GM18868 (cell line): ENCODE data around the gene HLA-DRB5.
"Not testable (repeated sequence)": the region's sequence is repeated elsewhere in the genome, so short reads cannot be mapped to it uniquely, and the experiment has no call there.

ENCODE experiments used
- ATAC-seq: cut with Tn5 transposase; IDR thresholded peaks from one replicate; pipeline ENCODE4 v1.9.1; 2021; ENCODE audit warnings: mild to moderate bottlenecking, moderate library complexity; ENCODE audit not compliant: unreplicated experiment

The HLA-DRB5 gene

GRCh38 chr6:32517654-32518445, 12.2 kb downstream of the HLA-DRB5 start:
- ATAC-seq: no peak

GRCh38 chr6:32501016-32501415, 29.1 kb downstream of the HLA-DRB5 start:
- no peak for ATAC-seq

- ATAC-seq: no peak
Observed at GRCh38 chr6:32492351-32492750, 37.7 kb downstream of the HLA-DRB5 start.

DNA sequence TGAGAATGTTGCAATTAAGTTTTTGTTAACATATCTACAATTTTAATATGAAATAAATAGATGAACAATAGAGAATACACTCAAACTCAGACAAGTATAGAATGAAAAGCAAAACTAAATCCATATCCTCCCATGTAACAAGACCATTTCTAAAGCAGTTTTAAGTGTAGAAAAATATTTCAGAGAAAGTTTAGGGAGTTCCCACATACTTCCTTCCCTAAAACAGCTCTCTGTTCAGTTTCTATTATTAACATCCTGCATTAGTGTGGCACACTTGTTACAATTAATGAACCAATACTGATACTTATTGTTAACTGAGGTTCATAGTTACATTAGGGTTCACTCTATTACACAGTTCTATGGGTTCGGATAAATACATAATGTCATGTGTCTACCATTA, 38.4 kb downstream of the HLA-DRB5 start:
- ATAC-seq: no peak

DNA sequence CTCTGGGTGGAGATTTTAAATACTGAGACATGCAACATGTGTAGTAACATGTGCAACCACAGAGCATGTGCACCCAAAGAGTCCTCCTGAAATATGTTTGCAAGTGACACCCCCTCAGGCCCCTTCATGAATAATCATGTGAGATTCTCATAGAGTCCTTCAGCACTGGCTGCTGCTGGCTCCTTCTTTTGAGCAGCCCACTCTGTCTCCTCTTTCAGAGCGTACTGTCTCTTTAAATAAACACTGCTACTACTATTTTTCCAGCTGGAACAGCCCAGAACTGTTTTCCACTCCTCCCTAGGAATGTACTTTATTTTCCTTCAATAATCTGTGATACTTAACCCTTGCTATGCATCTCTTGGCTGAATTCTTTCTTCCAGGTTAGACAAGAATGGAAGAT, 42.0 kb downstream of the HLA-DRB5 start:
- no peak for ATAC-seq

DNA sequence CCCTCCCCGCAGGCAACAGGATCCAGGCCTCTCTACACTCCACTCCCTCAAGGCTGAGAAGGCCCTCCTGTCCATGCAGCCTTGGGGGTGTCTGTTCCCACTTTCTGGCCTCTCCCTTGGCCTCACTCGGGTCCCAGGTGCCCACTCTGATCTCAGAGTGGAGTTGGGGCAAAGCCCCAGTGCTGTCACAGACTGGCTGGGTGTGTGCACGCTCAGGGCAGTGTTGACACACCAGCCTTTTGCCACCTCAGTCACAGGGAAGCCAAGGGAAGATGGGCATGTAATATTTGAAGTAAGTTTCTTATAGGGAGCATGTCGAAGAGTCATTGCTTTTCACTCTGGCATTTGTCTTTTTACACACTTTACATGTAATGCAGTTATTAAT, 45.5 kb downstream of the HLA-DRB5 start:
- ATAC-seq: no peak

- ATAC-seq: no peak
Observed at GRCh38 chr6:32483968-32484613, 46.0 kb downstream of the HLA-DRB5 start.

DNA sequence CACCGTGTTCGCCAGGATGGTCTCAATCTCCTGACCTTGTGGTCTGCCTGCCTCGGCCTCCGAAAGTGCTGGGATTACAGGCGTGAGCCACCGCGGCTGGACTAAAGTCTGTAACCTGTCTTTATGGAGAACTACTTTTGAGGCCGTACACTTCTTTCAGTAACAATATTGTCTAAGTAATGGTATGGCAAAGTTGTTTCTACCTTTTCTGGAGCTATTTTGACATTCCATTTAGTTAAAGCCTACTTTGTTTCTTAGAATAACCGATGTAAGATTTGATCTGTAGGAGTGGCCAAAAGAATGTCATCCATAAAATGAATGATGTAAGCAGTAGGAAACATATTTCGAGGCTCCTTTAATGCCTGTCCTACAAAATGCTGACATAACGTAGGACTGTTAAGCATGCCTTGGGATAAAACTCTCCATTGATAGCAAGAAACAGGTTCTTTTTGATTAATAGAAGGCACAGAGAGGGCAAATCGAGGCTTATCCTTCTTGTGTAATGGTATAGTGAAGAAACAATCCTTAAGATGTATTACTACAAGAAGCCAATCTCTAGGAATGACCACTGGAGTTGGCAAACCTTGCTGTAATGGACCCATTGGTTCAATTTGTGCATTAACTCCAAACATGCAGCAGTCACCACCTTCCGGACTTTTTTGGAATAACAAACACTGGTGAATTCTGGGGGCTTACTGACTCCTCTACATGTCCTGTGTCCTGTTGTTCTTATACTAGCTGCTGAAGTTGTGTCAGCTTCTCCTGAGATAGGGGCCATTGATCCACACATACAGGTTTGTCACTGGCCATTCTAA, 54.5 kb downstream of the HLA-DRB5 start:
- ATAC-seq: no peak

- peak; percentile 98 for ATAC-seq
Observed at GRCh38 chr6:32473376-32474348, 56.4 kb downstream of the HLA-DRB5 start.

DNA sequence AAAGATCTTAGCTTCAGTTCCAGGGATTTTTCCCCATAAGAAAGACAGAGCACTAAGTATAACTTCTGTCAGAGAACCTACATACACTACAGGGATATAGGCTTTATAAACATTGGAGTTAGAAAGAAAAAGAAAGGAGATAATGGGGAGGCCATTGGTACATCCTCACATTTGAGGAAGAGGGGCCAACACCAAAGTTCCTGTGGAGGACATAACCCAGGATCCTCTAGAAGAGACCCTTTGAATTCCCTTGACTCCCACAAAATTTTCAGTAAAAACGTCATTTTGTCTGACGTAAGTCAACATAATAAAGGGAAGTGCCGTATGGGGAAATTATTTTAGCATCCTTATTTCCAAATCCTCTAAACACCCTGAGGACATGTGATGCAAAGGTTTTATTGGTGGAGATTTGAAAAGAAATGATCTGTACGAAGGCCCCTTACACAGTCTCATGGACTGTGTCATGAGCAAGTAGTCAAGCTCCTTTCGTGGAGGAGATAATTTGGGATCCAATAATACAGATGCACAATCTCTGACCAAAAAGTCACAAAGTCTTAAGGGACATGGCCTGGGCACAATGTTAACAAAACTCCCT, 57.2 kb downstream of the HLA-DRB5 start:
- no peak for ATAC-seq

DNA sequence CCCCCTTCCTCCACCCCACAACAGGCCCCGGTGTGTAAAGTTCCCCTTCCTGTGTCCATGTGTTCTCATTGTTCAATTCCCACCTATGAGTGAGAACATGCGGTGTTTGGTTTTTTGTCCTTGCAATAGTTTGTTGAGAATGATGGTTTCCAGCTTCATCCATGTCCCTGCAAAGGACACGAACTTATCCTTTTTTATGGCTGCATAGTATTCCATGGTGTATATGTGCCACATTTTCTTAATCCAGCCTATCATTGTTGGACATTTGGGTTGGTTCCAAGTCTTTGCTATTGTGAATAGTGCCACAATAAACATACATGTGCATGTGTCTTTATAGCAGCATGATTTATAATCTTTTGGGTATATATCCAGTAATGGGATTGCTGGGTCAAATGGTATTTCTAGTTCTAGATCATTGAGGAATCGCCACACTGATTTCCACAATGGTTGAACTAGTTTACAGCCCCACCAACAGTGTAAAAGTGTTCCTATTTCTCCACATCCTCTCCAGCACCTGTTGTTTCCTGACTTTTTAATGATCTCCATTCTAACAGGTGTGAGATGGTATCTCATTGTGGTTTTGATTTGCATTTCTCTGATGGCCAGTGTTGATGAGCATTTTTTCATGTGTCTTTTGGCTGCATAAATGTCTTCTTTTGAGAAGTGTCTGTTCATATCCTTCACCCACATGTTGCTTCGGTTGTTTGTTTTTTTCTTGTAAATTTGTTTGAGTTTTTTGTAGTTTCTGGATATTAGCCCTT, 62.2 kb downstream of the HLA-DRB5 start:
- ATAC-seq: not testable (repeated sequence)
